Type B pancreatic cell (in vitro differentiated cells): ENCODE data around the gene SLC44A1. TPM values are rescaled to one million over a fixed set of nuclear protein-coding genes. Genes with fewer than 3 reads are reported as not detected.
A peak's percentile ranks its signal among the peaks of the same experiment; 100 is the strongest.

Experiments
- DNase-seq: peaks from one replicate; pipeline ENCODE4 v3.0.0; 2021; ENCODE audit warnings: mixed read lengths; ENCODE audit not compliant: unreplicated experiment; ENCODE audit errors: extremely low spot score
- H3K27ac Mint-ChIP-seq: 2 replicates; pipeline ENCODE4 v1.8.0; 2021; ENCODE audit warnings: mild to moderate bottlenecking, mixed read lengths
- H3K27me3 Mint-ChIP-seq: 2 replicates; pipeline ENCODE4 v1.8.0; 2021; ENCODE audit warnings: mixed read lengths
- H3K36me3 Mint-ChIP-seq: 2 replicates; pipeline ENCODE4 v1.8.0; 2021; ENCODE audit warnings: mixed read lengths
- H3K4me1 Mint-ChIP-seq: one replicate; pipeline ENCODE4 v1.8.0; 2021; ENCODE audit warnings: mixed read lengths; ENCODE audit not compliant: unreplicated experiment
- H3K4me3 Mint-ChIP-seq: 2 replicates; pipeline ENCODE4 v1.8.0; 2021; ENCODE audit warnings: mild to moderate bottlenecking, mixed read lengths
- H3K9me3 Mint-ChIP-seq: 2 replicates; pipeline ENCODE4 v1.8.0; 2021; ENCODE audit warnings: mixed read lengths
- total RNA-seq: library from RNA; stranded (reverse); gene quantifications from 2 replicates; pipeline ENCODE4 v1.2.1, GENCODE V29; 2021; ENCODE audit warnings: low replicate concordance
- TF ChIP-seq, protein P1 (sequence below): fragments of 200-600 bp; sonication (generic); conservative IDR thresholded peaks from 2 replicates; pipeline ENCODE4 v1.5.0; 2021; ENCODE audit warnings: antibody characterized with exemption, mild to moderate bottlenecking

The SLC44A1 gene
- total RNA-seq, 1 donor from 2014 or later, result 47.2 TPM

GRCh38 chr9:105443121-105443520, 198.7 kb downstream of the SLC44A1 start:
- TF ChIP-seq, protein P1, sequence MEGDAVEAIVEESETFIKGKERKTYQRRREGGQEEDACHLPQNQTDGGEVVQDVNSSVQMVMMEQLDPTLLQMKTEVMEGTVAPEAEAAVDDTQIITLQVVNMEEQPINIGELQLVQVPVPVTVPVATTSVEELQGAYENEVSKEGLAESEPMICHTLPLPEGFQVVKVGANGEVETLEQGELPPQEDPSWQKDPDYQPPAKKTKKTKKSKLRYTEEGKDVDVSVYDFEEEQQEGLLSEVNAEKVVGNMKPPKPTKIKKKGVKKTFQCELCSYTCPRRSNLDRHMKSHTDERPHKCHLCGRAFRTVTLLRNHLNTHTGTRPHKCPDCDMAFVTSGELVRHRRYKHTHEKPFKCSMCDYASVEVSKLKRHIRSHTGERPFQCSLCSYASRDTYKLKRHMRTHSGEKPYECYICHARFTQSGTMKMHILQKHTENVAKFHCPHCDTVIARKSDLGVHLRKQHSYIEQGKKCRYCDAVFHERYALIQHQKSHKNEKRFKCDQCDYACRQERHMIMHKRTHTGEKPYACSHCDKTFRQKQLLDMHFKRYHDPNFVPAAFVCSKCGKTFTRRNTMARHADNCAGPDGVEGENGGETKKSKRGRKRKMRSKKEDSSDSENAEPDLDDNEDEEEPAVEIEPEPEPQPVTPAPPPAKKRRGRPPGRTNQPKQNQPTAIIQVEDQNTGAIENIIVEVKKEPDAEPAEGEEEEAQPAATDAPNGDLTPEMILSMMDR, result no peak
- Mint-ChIP-seq H3K9me3 (peaks cover 5% of the 10 kb centered on the region), H3K4me3 (no peak overlapping the region), H3K27ac (no peak overlapping the region), H3K4me1 (peaks cover 14% of the 10 kb centered on the region), H3K36me3 (no peaks in the 10 kb centered on the region), H3K27me3 (no peaks in the 10 kb centered on the region)
- no peak for DNase-seq

DNA sequence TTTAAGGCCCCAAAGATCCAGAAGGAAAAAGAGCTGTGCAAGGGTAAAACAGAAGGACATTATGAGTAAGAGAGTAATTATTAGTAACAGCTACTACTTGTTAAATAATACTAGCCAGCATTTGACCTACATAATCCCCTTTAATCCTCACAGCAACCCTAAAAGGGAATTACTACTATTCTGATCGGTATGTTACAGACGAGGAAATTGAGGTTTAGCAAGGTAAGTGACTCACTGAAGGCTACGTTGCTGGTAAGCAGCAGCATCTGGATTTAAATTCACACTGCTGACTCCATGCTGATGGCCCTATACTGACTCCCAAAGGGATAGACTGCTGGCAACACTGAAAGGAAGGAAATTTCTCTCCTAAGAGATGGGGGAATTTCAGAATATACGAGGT, 199.7 kb downstream of the SLC44A1 start:
- DNase-seq, result no peak
- TF ChIP-seq, protein P1, result no peak
- Mint-ChIP-seq H3K36me3 (no peaks in the 10 kb centered on the region), H3K4me1 (peaks cover 6% of the 10 kb centered on the region), H3K9me3 (peaks cover 5% of the 10 kb centered on the region), H3K4me3 (no peak overlapping the region), H3K27ac (no peak overlapping the region), H3K27me3 (no peaks in the 10 kb centered on the region)

GRCh38 chr9:105445203-105445881, 200.9 kb downstream of the SLC44A1 start:
- H3K36me3 Mint-ChIP-seq, result no peaks in the 10 kb centered on the region
- H3K4me1 Mint-ChIP-seq, result peaks cover 16% of the 10 kb centered on the region
- TF ChIP-seq, protein P1, result no peak
- no peak overlapping the region for H3K27ac Mint-ChIP-seq
- H3K4me3 Mint-ChIP-seq, result no peak overlapping the region
- no peaks in the 10 kb centered on the region for H3K27me3 Mint-ChIP-seq
- H3K9me3 Mint-ChIP-seq, result peaks cover 5% of the 10 kb centered on the region
- DNase-seq, result no peak

DNA sequence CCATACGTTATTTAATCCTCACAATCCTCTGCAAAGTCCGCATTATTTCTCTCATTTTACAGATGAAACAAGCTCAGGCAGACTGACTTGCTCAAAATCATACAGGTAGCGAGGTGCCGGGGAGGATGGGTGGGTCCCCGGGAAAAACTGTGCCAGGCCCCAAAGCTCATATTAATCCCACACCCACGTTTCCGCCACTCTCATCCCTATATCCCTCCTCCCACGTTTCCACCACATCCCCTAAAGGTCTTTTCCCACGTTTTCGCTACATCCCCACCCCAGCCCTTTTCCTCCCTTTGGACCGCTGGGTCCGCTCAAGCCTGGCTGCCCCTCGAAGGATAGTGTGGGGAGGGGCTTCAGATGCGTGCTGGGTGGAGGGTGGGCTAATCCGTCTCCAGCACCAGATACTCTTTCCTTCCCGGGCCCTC, 202.9 kb downstream of the SLC44A1 start:
- Mint-ChIP-seq H3K9me3 (no peaks in the 10 kb centered on the region), H3K4me1 (peaks cover 21% of the 10 kb centered on the region), H3K27ac (peak overlapping the region; percentile 74), H3K4me3 (peak overlapping the region; percentile 91), H3K36me3 (peaks cover 3% of the 10 kb centered on the region), H3K27me3 (no peaks in the 10 kb centered on the region)
- no peak for DNase-seq
- TF ChIP-seq, protein P1, result no peak

DNA sequence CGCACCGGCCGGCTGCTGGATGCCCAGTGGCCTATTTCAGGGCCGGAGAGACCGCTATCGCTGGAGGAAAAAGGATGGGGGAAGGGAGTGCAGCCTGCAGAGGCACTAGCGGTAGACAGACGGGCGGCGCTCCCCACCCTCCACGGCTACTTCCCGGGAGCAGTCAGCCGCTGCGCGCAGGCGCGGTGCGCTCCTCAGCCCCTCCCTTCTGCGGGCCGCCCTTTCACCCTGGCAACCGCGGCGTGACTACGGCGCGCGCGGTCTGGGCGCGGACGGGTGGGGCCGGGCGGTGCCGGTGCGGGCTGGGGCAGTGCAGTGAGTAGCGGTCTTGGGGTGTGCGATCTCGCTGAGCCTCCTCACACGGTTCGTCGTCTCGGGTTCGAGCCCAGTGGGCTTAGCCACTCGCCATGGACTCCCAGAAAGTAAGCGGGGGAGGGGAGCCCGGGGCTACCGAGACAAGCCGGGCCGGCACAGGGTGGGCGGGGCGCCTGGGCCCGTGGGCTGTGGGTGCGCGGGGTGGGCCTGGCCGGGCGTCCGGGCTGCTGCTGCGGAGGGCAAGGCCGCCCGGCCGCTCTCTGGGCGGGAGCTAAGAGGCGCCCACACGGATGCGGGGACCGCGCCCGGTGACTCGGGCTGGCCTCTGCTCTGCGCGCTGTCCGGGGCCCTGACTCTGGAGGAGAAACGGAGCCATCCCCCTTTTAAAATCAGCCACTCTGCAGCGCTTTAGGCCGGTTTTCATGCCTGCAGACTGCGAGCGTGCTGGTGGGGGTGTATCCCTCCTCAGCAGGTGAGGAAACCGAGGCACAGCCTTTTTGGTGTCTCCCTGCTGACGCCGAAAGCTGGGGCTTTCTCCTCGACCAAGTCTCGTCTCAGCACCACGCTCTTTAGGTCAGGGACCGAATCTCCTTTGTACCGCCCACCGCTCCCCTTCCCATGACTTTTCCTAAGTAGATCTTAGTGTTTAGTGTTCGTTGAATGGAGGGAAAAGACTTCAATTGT, 203.7 kb downstream of the SLC44A1 start, which contains the start of gene FSD1L:
Gene FSD1L (plus strand): TSS at position 221 of the 999 bp plus-strand sequence. CDS start 187 bp downstream, at position 408.
- peak within 1 kb of the TSS; percentile 88 for H3K27ac Mint-ChIP-seq
- peak within 1 kb of the TSS; percentile 94 for H3K4me3 Mint-ChIP-seq
- H3K36me3 Mint-ChIP-seq, result peaks cover 3% of the 10 kb centered on the region
- no peaks in the 10 kb centered on the region for H3K27me3 Mint-ChIP-seq
- H3K9me3 Mint-ChIP-seq, result no peaks in the 10 kb centered on the region
- peak; percentile 93 for DNase-seq
- H3K4me1 Mint-ChIP-seq, result peaks cover 21% of the 10 kb centered on the region
- TF ChIP-seq, protein P1, result no peak
